ENCODE measurements around the gene MLLT6.

DNA sequence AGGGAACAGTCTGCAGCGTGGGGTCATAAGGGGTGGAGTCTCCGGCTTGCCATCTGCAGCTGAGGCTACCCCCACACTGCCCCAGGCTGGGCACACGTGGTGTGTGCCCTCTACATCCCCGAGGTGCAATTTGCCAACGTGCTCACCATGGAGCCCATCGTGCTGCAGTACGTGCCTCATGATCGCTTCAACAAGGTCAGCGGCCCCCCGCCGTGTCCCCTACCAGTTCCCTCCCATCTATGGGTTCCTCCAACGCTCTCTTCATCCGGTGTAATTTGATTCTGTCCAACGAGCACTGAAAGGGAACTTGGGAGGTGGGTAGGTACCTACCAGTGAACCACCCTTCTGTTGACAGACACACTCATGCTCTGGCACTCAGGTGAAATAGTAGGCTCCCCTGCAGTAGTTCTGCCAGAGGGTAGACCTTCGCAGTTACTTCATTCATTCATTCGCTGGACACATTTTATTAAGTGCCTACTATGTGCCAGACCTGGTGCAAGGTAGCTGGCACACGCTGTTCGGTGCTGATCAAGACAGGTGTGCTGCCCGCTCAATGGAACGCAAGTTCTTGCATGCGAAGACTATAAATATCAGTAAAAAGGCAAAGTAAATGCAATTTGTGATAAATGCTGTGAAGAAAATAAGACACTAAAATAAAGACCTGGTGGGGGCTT is 2.7 kb downstream of the MLLT6 start:
- TF ChIP-seq, protein P1, sequence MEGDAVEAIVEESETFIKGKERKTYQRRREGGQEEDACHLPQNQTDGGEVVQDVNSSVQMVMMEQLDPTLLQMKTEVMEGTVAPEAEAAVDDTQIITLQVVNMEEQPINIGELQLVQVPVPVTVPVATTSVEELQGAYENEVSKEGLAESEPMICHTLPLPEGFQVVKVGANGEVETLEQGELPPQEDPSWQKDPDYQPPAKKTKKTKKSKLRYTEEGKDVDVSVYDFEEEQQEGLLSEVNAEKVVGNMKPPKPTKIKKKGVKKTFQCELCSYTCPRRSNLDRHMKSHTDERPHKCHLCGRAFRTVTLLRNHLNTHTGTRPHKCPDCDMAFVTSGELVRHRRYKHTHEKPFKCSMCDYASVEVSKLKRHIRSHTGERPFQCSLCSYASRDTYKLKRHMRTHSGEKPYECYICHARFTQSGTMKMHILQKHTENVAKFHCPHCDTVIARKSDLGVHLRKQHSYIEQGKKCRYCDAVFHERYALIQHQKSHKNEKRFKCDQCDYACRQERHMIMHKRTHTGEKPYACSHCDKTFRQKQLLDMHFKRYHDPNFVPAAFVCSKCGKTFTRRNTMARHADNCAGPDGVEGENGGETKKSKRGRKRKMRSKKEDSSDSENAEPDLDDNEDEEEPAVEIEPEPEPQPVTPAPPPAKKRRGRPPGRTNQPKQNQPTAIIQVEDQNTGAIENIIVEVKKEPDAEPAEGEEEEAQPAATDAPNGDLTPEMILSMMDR (conservative IDR thresholded peaks at IDR 0.05 in 1 of 2, IDR thresholded peaks at IDR 0.05 in 1 of 2; ENCODE audit: extremely low read depth in 1 of 2, insufficient read depth in 1 of 2, low read depth in 1 of 2, low read length in 2 of 2) = no peak
- TF ChIP-seq EZH2 (IDR thresholded peaks at IDR 0.05; ENCODE audit: borderline replicate concordance, low read length) = no peak
